SW480 (cell line): ENCODE measurements around the gene DISP3.

Experiments
- DNase-seq: peaks from one replicate; pipeline ENCODE4 v3.0.0-alpha.2; 2016; ENCODE audit warnings: low spot score

DISP3 gene

GRCh38 chr1:11546456-11546855 is 67.5 kb downstream of the DISP3 start:
- no peak for DNase-seq

GRCh38 chr1:11550664-11551283 is 71.8 kb downstream of the DISP3 start:
- DNase-seq, result peak; percentile 62

- no peak for DNase-seq
These were observed 79.3 kb downstream of the DISP3 start for GRCh38 chr1:11558276-11558675.

GRCh38 chr1:11558871-11559590 is 80.1 kb downstream of the DISP3 start:
- DNase-seq, result no peak

- DNase-seq, result no peak
These were observed 80.6 kb downstream of the DISP3 start for GRCh38 chr1:11559591-11559970.

GRCh38 chr1:11560061-11560460 is 81.1 kb downstream of the DISP3 start:
- DNase-seq, result no peak

GRCh38 chr1:11561740-11562139 is 82.8 kb downstream of the DISP3 start:
- no peak for DNase-seq

- DNase-seq, result no peak
These were observed 83.7 kb downstream of the DISP3 start for GRCh38 chr1:11562664-11563063.

- no peak for DNase-seq
These were observed 84.7 kb downstream of the DISP3 start for GRCh38 chr1:11563560-11564069.

- no peak for DNase-seq
These were observed 85.3 kb downstream of the DISP3 start for GRCh38 chr1:11564237-11564636.

- no peak for DNase-seq
These were observed 87.3 kb downstream of the DISP3 start for GRCh38 chr1:11566042-11566850.

GRCh38 chr1:11567244-11568065 is 88.5 kb downstream of the DISP3 start:
- DNase-seq, result no peak

- no peak for DNase-seq
These were observed 89.7 kb downstream of the DISP3 start for GRCh38 chr1:11568687-11569086.

GRCh38 chr1:11569551-11569950 is 90.6 kb downstream of the DISP3 start:
- no peak for DNase-seq

- no peak for DNase-seq
These were observed 91.0 kb downstream of the DISP3 start for GRCh38 chr1:11569954-11570353.

- no peak for DNase-seq
These were observed 91.9 kb downstream of the DISP3 start for GRCh38 chr1:11570821-11571380.

GRCh38 chr1:11571906-11572616 is 93.1 kb downstream of the DISP3 start:
- peak; percentile 33 for DNase-seq

GRCh38 chr1:11573116-11573692 is 94.2 kb downstream of the DISP3 start:
- DNase-seq, result no peak

- no peak for DNase-seq
These were observed 96.6 kb downstream of the DISP3 start for GRCh38 chr1:11575553-11575952.

- no peak for DNase-seq
These were observed 97.3 kb downstream of the DISP3 start for GRCh38 chr1:11576109-11576875.
